ENCODE measurements around the gene DHFR. TPM values are rescaled to one million over a fixed set of nuclear protein-coding genes. Genes with fewer than 3 reads are reported as not detected.

DHFR gene
- total RNA-seq, 1 donor from 2014 or later: 90.5 TPM

DNA sequence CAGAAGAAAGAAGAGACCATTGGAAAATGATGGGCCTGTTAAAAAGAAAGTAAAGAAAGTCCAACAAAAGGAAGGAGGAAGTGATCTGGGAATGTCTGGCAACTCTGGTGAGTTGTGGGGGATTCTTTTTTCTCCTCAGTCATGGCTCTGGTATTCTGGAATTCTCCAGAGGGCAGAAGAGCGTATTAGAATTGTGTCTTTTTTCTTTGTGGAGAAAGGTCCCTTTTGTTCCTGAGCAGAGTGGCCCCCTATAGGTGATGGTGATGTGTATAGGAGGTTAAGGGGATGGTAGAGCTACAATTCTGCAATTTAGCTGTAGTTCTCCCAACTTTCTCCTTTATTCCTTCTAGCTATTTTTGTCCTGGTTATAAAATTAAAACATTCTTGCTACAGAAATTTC is 1.6 kb upstream of the DHFR start:
- intact Hi-C loops (cut with micrococcal nuclease): loop anchor here (5.0 to 10.0 kb wide), 4 partner anchors 169 to 1419 kb away; partner anchors contain the start of genes FAM151B, JMY and MTX3

DNA sequence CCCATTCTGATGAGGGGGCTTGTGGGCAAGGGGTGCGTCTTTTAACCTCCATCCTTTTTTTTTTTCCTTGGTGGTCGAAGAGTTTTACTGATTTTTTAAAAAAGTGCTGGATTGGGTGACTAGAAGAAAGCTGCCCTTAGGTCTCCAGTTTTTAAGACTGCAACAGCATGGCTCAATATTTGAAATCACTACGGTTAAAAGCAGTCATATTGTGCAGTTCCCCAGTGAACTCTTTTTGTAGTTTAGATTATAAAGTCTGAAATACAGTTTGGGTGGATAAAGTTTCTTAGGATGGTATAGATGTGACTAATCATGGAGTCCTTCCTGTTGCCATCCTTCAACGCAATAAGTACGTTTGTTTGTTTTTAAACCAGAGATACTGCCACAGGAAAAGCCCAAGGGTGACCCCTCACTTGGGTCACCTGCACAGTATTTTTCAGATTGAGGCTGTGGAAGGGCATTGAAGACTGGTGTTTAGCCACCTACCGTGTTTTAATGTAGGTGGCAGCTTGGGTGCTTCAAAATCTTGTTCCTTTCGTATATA is 520 bp upstream of the DHFR start:
- intact Hi-C loops (cut with micrococcal nuclease): loop anchor here (1.0 to 10.0 kb wide), 8 partner anchors 168 to 1673 kb away; partner anchors contain the start of genes FAM151B, JMY, MTX3 and SERINC5

DNA sequence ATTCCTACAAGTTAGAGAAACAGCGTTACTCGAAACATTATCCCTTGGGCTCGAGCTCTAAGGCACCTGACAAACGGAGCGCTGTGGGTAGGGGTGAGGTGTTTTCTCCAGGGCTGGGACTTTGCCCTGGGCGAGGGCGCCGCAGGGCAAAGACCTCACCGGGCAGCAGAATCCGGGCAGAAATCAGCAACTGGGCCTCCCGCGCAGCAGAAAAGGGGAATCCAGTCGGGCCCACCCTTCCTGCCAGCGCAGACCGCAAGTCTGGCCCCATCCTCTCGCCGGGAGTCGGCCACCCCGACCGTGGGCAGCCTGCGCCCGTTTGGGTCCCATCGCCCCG is 761 bp downstream of the DHFR start:
- intact Hi-C loops (cut with micrococcal nuclease): loop anchor here (2.0 to 10.0 kb wide), 4 partner anchors 397 to 1671 kb away; partner anchors contain the start of genes MTX3 and SERINC5

DNA sequence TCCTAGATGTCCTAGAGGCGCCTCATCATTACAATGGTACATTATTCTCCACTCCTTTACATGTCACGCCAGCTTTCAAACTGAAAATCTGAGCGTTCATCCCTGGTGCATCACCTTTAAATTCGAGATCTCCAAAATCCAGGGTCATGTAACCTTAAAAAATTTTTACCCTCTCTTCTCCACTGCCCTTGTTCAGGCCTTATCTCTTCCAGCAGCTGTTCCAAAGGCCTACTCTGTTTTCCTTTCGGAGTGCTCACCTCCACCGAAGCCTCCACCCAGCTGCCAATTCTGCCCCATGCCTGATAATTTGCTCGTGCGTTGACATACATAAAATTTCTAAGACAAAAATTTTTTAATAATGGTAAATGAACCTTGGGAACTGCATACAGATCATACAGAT is 1.3 kb downstream of the DHFR start:
- intact Hi-C loops (cut with micrococcal nuclease): loop anchor here (10.0 kb wide), 2 partner anchors 469 to 659 kb away; partner anchors contain the start of gene MTX3

DNA sequence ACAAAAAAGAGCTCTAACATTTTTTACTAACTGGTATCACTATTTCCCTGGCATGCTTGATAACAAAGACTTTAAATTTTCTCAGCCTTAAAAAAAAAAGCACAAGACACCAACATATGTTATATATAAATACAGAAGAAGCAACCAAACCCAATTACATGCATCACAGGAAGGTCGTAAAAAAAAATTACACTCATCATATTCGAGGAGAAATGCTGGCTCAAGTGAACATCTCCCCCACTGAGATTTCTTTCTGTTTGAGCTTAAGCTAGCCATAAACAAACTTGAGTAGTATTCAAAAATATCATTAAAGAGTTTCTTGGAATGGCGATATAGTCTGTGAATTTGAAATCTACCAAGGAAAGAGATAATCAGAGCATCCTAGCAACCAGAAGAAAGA is 7.9 kb downstream of the DHFR start:
- intact Hi-C loops (cut with micrococcal nuclease): no loop called here

DNA sequence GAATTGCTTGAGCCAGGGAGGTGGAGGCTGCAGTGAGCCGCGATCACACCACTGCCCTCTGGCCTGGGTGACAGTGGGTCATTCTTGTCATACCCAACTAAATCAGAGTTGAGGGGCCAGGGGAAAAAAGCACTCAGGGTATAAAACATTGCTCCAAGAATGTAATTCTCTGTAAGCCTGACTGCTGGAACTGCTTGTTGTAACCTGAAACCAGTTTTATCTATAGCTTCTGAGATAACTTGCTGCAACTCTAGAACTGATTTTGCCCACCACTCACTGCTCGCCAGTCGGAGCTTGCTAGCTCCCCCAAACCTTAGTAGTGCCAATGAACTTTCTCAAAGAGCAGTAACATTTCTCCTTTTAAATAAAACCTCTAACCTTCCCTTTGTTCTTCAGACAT is 9.9 kb downstream of the DHFR start:
- intact Hi-C loops (cut with micrococcal nuclease): no loop called here

DNA sequence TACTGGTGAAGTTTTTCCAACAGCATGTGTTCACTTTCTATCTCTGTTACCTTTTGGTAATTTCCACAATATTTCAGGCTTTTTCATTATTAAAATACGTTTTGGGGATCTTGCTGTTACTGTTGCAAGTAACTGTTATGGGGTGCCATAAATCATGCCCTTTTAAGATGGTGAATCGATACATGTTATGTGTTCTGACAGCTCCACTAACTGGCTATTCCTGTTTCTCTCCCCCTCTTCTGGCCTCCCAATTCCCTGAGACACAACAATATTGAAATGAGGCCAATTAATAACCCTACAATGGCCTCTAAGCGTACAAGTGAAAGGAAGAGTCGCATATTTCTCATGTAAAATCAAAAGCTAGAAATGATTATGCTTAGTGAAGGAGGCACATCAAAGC is 13.4 kb downstream of the DHFR start:
- intact Hi-C loops (cut with micrococcal nuclease): no loop called here

DNA sequence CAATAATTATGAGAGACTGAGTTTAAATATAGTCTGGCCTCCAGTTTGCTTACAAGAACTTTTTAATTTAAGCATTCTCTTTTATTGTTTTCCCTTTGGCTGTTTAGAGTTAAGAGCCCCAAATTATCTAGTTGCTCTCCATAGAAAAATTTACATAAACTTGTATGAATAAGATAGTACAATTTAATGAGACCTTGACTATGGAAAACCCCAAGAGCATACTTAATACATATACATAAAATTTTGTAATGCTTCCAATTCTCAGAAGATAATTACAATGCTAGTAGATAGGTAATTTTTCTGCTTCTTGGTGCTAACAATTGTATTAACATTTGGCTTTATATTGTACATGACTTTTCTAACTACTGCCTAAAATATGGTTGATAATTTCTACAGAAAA is 20.6 kb downstream of the DHFR start:
- intact Hi-C loops (cut with micrococcal nuclease): no loop called here

DNA sequence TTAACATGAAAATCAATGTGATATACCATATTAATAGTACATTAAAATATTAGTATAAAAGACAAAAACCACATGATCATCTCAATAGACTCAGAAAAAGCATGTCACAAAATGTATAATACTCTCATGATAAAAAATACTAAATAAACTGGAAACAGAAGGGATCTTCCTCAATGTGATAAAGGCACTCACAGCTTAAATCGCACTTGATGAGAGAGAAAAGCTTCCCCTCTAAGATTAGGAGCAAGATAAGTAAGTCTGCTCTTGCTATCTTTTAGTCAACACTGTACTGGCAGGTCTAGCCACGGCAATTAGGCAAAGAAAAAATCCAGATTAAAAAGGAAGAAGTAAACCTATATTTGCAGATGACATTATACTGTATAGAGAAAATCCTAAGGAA is 22.1 kb downstream of the DHFR start:
- intact Hi-C loops (cut with micrococcal nuclease): no loop called here

DNA sequence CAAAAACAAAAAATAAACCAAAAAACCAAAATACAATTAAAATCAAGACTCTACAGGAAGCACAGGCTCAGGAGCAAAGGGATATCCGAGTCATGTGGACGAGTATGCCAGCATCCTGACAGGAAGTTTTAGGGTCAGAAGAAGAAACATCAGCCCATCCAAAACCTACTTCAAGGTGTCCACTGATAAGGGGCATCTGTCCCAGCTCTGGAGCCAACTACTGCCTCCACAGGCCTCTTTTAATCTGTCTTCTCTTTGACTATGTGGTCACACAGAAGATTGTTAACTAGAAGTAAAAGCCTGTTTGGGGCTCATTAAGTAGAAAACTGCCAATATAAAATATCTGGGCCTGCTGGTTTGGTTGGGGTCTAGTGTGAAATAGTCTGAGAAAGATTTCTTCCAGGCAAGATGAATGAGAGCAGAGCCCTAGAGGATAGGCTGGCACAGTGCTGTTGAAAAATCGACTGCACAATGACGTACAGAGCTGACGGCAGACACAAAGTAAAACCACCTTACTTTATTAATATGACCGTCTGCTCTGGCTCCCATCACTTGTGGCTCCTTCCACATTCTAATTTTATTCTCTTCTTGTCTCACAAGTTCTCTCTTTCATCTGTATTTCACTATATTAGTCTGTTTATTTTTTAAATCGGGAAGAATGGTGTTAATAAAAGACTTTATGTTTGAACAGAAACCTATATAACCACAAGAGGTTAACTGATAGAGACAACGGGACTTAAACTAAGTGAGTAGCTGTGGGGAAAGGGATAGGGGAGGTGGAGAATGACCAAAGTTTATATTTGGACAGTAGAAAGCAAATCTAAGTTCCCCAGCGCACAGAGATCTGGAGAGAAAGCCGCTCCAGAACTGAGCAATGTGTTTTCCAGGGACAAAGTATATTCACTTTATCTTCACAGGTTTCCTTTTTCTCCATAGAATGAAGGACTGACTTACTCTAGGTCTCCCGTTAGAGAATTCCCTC is 23.2 kb downstream of the DHFR start:
- intact Hi-C loops (cut with micrococcal nuclease): no loop called here

DNA sequence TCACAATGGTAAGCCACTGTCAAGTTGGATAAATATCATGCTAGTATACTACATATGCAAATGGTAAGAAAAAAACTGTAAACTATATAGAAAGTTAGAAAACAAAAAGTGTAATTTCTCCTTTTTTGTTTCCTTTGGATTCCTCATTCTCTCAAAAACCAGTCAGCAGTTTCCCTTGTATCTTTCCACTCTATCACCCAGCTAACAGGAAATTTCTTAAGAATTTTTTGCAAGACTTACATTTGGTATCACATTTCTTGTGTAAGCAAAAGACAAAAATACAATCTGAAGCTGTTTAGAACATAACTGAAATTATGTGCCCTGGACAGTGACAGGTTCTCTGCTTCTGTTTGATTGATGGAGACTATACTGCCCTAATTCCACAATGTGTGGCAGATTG is 25.5 kb downstream of the DHFR start:
- intact Hi-C loops (cut with micrococcal nuclease): no loop called here

DNA sequence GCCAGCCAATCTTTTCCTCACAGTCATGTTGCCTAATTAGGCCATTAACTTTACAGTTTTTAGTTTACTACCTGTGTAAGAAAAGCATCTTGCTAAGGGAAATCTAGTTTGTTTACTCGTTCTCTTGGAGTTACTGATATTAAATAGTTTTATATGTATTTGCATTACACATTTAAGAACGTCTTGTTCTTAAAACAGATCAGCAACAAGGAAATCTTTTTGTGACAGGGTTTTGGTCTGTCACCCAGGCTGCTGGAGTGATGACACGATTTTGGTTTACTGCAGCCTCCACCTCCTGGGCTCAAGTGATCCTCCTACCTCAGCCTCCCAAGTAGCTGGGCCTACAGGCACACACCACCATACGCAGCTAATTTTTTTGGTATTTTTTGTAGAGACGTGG is 29.6 kb downstream of the DHFR start:
- intact Hi-C loops (cut with micrococcal nuclease): no loop called here

DNA sequence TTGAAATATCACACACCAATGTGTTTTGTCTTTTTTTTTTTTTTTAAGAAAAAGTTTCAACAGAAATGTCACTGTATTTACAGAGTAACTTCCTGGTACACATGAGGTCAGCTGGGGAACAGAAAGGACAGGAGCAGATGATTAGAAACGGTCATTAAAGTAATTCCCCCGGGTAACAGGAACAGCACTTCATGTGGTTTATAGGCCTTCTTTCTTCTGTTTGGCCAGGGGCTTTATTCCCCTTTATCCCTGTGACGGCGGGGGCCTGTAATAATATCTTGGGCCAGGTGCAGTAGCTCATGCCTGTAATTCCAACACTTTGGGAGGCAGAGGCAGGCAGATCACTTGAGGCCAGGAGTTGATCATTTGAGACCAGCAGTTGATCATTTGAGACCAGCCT is 30.8 kb downstream of the DHFR start:
- intact Hi-C loops (cut with micrococcal nuclease): no loop called here

DNA sequence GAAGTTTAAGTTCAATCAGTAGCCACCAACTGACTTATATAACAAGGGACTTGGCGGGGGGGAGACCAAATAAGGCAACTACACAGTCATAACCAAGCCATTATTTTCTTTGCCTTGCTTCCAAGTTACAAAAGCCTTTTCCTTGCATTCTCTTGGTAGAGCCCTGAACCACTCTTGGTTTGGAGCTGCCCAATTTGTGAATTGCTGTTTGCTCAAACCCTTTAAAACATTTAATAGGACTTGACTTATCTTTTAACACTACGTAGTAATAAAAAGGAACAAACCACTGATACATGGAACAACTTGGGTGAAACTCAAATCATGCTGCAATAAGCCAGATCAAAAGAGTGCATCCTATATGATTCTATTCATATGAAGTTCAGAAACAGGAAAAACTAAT is 32.0 kb downstream of the DHFR start:
- intact Hi-C loops (cut with micrococcal nuclease): no loop called here

DNA sequence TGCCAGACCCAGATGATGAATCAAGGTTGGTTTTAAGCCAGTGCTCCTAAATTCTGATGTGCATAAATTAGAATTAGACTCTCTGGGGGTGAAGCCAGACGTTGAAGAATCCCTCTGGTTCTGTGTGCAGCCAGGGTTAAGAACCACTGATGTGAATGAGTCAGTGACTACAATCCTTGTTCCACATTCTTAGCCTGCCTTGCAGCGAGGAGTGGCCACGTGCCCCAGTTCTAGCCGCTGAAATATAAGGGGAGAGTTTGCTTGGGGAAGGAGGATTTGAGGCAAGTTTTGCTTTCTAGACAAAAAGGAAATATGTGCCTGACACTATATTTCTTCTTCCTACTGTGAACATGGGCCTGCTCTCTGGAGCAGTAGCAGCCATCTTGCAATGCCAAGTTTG is 34.6 kb downstream of the DHFR start:
- intact Hi-C loops (cut with micrococcal nuclease): no loop called here

DNA sequence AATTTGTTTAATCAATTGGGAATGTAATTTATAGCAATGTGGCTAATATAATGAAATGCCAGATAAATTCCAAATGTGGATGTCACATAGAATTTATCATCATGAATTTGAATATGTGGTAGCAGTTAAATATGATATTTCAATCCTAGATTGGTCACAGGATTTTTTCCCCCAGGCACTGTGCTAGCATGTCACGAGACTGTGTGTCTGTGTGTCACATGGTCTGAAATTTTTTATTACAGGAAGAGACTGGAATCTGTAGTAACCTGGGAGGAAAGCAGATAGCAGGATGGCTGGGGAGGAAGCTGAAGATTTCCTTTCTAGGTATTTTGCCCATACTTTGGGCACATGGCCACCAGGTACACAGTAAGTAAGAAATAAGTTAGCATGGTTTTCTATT is 35.7 kb downstream of the DHFR start:
- intact Hi-C loops (cut with micrococcal nuclease): no loop called here

DNA sequence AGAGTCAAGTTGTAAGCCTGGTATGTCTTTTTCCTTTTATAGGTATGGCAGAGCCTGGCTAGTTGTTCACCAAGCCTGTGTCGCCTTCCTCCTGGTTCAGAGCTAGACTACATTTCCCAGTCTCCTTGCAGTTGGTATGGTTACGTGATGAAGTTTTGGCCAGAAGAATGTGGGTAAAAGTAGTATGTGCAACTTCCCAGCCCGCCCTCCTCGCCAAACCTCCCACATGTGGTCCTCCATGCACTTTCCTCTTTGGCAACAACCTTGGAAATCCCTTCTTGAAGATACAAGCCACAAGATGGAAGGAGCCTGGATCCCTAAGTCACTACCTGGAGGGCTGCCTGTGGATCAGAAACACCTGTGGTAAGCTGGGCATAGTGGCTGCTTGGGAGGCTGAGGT is 36.3 kb downstream of the DHFR start:
- intact Hi-C loops (cut with micrococcal nuclease): no loop called here

DNA sequence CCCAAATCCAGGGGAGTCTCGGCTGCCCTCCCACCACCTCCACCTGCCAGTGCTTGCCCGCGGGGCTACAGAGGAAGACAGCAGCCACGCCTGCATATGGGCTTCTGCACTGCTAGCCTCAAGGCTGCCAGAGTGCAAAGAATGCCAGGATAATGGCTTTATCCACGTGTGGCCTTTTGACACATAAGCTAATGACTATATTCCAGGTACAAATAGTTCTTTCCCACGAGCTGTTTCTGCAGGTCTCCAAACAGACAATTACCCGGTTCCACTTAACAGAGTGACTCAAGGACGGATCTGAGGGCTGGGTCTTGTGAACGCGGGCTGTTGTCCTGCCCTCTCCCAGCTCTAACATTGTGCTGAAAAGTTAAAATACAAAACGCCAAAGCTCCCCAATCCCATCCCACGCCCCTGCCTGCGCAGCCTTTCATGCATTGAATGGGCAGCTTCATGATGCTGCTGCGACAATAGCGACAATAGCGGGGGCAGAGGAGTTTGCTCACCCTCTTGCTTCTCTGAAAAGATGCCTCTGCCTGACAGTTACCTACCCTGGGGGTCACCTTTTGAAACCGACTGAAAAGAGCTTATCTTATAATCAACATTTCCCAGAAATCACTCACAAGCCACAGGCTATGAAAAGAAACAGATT is 39.4 kb downstream of the DHFR start:
- intact Hi-C loops (cut with micrococcal nuclease): no loop called here

DNA sequence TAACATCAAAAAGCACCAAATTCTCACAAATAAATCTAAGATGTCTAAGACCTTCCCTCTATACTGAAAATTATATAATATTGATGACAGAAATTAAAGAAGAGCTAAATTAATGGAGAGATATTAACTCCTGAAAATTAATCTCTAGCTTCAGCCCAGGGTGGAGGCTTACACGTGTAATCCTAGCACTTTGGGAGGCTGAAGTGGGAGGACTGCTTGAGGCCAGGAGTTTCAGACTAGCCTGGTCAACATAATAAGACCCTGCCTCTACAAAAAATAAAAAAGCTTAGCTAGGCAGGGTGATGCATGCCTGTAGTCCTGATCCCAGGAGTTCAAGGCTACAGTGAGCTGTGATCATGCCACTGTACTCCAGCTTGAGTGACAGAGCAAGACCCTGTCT is 45.1 kb downstream of the DHFR start:
- intact Hi-C loops (cut with micrococcal nuclease): no loop called here

DNA sequence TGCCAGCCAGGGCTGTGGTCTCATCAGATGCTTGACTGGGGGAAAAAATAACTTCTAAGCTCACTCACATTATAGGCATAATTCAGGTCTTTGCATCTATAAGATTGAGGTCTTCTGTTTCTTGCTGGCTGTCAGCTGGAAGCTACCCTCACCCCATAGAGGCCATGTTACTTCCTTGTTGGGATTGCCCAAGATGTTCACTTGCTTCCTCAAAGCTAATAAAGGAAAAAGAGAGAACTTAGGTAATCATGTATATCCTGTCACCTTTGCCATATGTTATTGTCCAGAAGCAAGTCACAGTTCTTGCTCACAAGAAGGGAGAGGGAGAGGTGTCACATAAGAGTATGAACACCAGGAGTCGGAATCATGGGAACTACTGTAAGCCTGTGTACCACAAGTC is 46.1 kb downstream of the DHFR start:
- intact Hi-C loops (cut with micrococcal nuclease): no loop called here

DNA sequence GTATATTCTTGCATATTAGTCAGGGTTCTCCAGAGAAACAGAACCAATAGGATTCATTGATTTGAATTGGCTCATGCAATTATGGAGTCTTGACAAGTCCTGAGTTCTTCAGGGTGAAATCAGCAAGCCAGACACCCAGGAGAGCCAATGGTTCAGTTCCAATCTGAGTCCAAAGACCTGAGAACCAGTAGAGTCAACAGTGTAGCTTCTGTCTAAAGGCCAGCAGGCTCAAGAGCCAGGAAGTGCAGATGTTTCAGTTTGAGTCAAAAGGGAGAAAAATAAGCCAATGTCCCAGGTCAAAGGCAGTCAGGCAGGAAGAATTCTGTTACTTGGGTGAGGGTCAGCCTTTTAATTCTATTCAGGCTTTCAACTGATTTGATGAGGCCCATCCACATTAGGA is 47.0 kb downstream of the DHFR start:
- intact Hi-C loops (cut with micrococcal nuclease): no loop called here

DNA sequence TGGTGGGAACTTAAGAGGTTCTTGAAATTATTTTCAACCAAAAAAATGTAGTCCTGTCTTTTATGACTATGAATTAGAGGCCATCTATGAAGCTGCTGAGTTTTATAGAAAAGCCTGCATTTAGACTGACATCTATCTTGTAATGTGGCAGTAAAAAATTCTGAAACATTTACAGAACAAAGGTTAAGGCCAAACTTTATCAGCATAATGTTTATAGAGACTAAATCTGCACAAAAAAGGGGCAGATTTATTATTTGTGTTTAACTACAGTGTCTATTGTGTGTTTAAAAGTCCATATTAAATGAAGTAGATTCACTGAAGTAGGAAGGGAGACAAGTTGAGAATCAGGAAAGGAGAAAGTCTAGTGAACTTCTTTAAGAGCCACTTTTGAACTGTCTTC is 47.4 kb downstream of the DHFR start:
- intact Hi-C loops (cut with micrococcal nuclease): no loop called here

Data from T-helper 2 cell treated with Interferon-gamma antibody and Interleukin-4, amounts not matched to agents 100 ng/mL and 5 ng/mL, for 36 hours (primary cell).